ENCODE results near the gene ZSWIM1.
"Not testable (repeated sequence)": the region's sequence is repeated elsewhere in the genome, so short reads cannot be mapped to it uniquely, and the experiment has no call there.

The ZSWIM1 gene

GRCh38 chr20:45897692-45898091, 16.7 kb downstream of the ZSWIM1 start:
- Histone ChIP-seq H3K4me3 (ENCODE audit: insufficient read depth, low read depth, low read length) (no peak overlapping the region), H3K27ac (ENCODE audit: insufficient read depth, low read depth, low read length, poor library complexity, severe bottlenecking) (no peak overlapping the region), H3K27me3 (ENCODE audit: control insufficient read depth, insufficient read depth, low read length, poor library complexity, severe bottlenecking) (no peaks in the 10 kb centered on the region), H3K9me3 (ENCODE audit: control insufficient read depth, low read length) (no peaks in the 10 kb centered on the region), H3K36me3 (ENCODE audit: control insufficient read depth, insufficient read depth, low read length) (peaks cover 23% of the 10 kb centered on the region), H3K4me1 (ENCODE audit: control insufficient read depth, insufficient read depth, low read length) (peaks cover 11% of the 10 kb centered on the region)
- WGBS, 2 experiments, result 95 to 98% methylated on average over 7 of the region's 7 CpGs

GRCh38 chr20:45898285-45898684, 17.3 kb downstream of the ZSWIM1 start:
- no peaks in the 10 kb centered on the region for H3K9me3 ChIP-seq (ENCODE audit: control insufficient read depth, low read length)
- peaks cover 23% of the 10 kb centered on the region for H3K36me3 ChIP-seq (ENCODE audit: control insufficient read depth, insufficient read depth, low read length)
- peaks cover 11% of the 10 kb centered on the region for H3K4me1 ChIP-seq (ENCODE audit: control insufficient read depth, insufficient read depth, low read length)
- 90% methylated on average over 12 of the region's 12 CpGs for WGBS, 2 experiments
- H3K4me3 ChIP-seq (ENCODE audit: insufficient read depth, low read depth, low read length), result no peak overlapping the region
- no peaks in the 10 kb centered on the region for H3K27me3 ChIP-seq (ENCODE audit: control insufficient read depth, insufficient read depth, low read length, poor library complexity, severe bottlenecking)
- H3K27ac ChIP-seq (ENCODE audit: insufficient read depth, low read depth, low read length, poor library complexity, severe bottlenecking), result no peak overlapping the region

- H3K27me3 ChIP-seq (ENCODE audit: control insufficient read depth, insufficient read depth, low read length, poor library complexity, severe bottlenecking), result no peaks in the 10 kb centered on the region
- peaks cover 23% of the 10 kb centered on the region for H3K36me3 ChIP-seq (ENCODE audit: control insufficient read depth, insufficient read depth, low read length)
- no peak overlapping the region for H3K27ac ChIP-seq (ENCODE audit: insufficient read depth, low read depth, low read length, poor library complexity, severe bottlenecking)
- H3K4me3 ChIP-seq (ENCODE audit: insufficient read depth, low read depth, low read length), result no peak overlapping the region
- 94 to 96% methylated on average over 11 to 13 of the region's 13 CpGs for WGBS, 2 experiments
- no peaks in the 10 kb centered on the region for H3K9me3 ChIP-seq (ENCODE audit: control insufficient read depth, low read length)
- H3K4me1 ChIP-seq (ENCODE audit: control insufficient read depth, insufficient read depth, low read length), result peaks cover 2% of the 10 kb centered on the region
Measured at GRCh38 chr20:45899046-45899835, 18.2 kb downstream of the ZSWIM1 start.

- not testable (repeated sequence) for H3K27me3 ChIP-seq (ENCODE audit: control insufficient read depth, insufficient read depth, low read length, poor library complexity, severe bottlenecking); H3K4me3 ChIP-seq (ENCODE audit: insufficient read depth, low read depth, low read length); H3K9me3 ChIP-seq (ENCODE audit: control insufficient read depth, low read length); H3K27ac ChIP-seq (ENCODE audit: insufficient read depth, low read depth, low read length, poor library complexity, severe bottlenecking); H3K4me1 ChIP-seq (ENCODE audit: control insufficient read depth, insufficient read depth, low read length)
- peaks cover 44% of the 10 kb centered on the region for H3K36me3 ChIP-seq (ENCODE audit: control insufficient read depth, insufficient read depth, low read length)
- 94 to 96% methylated on average over 6 of the region's 6 CpGs for WGBS, 2 experiments
Measured at GRCh38 chr20:45901332-45901731, 20.3 kb downstream of the ZSWIM1 start.

- 96% methylated on average over 14 of the region's 14 CpGs for WGBS, 2 experiments
- no peaks in the 10 kb centered on the region for H3K9me3 ChIP-seq (ENCODE audit: control insufficient read depth, low read length)
- no peaks in the 10 kb centered on the region for H3K4me1 ChIP-seq (ENCODE audit: control insufficient read depth, insufficient read depth, low read length)
- no peaks in the 10 kb centered on the region for H3K27me3 ChIP-seq (ENCODE audit: control insufficient read depth, insufficient read depth, low read length, poor library complexity, severe bottlenecking)
- H3K4me3 ChIP-seq (ENCODE audit: insufficient read depth, low read depth, low read length), result no peak overlapping the region
- peaks cover 46% of the 10 kb centered on the region for H3K36me3 ChIP-seq (ENCODE audit: control insufficient read depth, insufficient read depth, low read length)
- H3K27ac ChIP-seq (ENCODE audit: insufficient read depth, low read depth, low read length, poor library complexity, severe bottlenecking), result no peak overlapping the region
Measured at GRCh38 chr20:45902199-45902701, 21.2 kb downstream of the ZSWIM1 start.

- no peak overlapping the region for H3K4me3 ChIP-seq (ENCODE audit: insufficient read depth, low read depth, low read length)
- 91 to 93% methylated on average over 16 of the region's 16 CpGs for WGBS, 2 experiments
- H3K9me3 ChIP-seq (ENCODE audit: control insufficient read depth, low read length), result no peaks in the 10 kb centered on the region
- no peak overlapping the region for H3K27ac ChIP-seq (ENCODE audit: insufficient read depth, low read depth, low read length, poor library complexity, severe bottlenecking)
- H3K27me3 ChIP-seq (ENCODE audit: control insufficient read depth, insufficient read depth, low read length, poor library complexity, severe bottlenecking), result no peaks in the 10 kb centered on the region
- H3K36me3 ChIP-seq (ENCODE audit: control insufficient read depth, insufficient read depth, low read length), result peaks cover 62% of the 10 kb centered on the region
- H3K4me1 ChIP-seq (ENCODE audit: control insufficient read depth, insufficient read depth, low read length), result peaks cover 2% of the 10 kb centered on the region
Measured at GRCh38 chr20:45904583-45905504, 23.8 kb downstream of the ZSWIM1 start.

- peaks cover 59% of the 10 kb centered on the region for H3K36me3 ChIP-seq (ENCODE audit: control insufficient read depth, insufficient read depth, low read length)
- H3K4me3 ChIP-seq (ENCODE audit: insufficient read depth, low read depth, low read length), result no peak overlapping the region
- 94% methylated on average over 8 of the region's 8 CpGs for WGBS, 2 experiments
- H3K4me1 ChIP-seq (ENCODE audit: control insufficient read depth, insufficient read depth, low read length), result peaks cover 7% of the 10 kb centered on the region
- H3K27me3 ChIP-seq (ENCODE audit: control insufficient read depth, insufficient read depth, low read length, poor library complexity, severe bottlenecking), result no peaks in the 10 kb centered on the region
- no peaks in the 10 kb centered on the region for H3K9me3 ChIP-seq (ENCODE audit: control insufficient read depth, low read length)
- no peak overlapping the region for H3K27ac ChIP-seq (ENCODE audit: insufficient read depth, low read depth, low read length, poor library complexity, severe bottlenecking)
Measured at GRCh38 chr20:45905505-45906079, 24.6 kb downstream of the ZSWIM1 start.

- WGBS, 2 experiments, result 94 to 95% methylated on average over 17 of the region's 17 CpGs
- no peak overlapping the region for H3K27ac ChIP-seq (ENCODE audit: insufficient read depth, low read depth, low read length, poor library complexity, severe bottlenecking)
- H3K4me1 ChIP-seq (ENCODE audit: control insufficient read depth, insufficient read depth, low read length), result peaks cover 10% of the 10 kb centered on the region
- H3K4me3 ChIP-seq (ENCODE audit: insufficient read depth, low read depth, low read length), result no peak overlapping the region
- H3K36me3 ChIP-seq (ENCODE audit: control insufficient read depth, insufficient read depth, low read length), result peaks cover 43% of the 10 kb centered on the region
- H3K27me3 ChIP-seq (ENCODE audit: control insufficient read depth, insufficient read depth, low read length, poor library complexity, severe bottlenecking), result no peaks in the 10 kb centered on the region
- H3K9me3 ChIP-seq (ENCODE audit: control insufficient read depth, low read length), result no peaks in the 10 kb centered on the region
Measured at GRCh38 chr20:45907219-45907948, 26.4 kb downstream of the ZSWIM1 start.

GRCh38 chr20:45908084-45908483, 27.1 kb downstream of the ZSWIM1 start:
- Histone ChIP-seq H3K9me3 (ENCODE audit: control insufficient read depth, low read length) (no peaks in the 10 kb centered on the region), H3K4me1 (ENCODE audit: control insufficient read depth, insufficient read depth, low read length) (peaks cover 13% of the 10 kb centered on the region), H3K27ac (ENCODE audit: insufficient read depth, low read depth, low read length, poor library complexity, severe bottlenecking) (no peak overlapping the region), H3K36me3 (ENCODE audit: control insufficient read depth, insufficient read depth, low read length) (peaks cover 40% of the 10 kb centered on the region), H3K27me3 (ENCODE audit: control insufficient read depth, insufficient read depth, low read length, poor library complexity, severe bottlenecking) (no peaks in the 10 kb centered on the region), H3K4me3 (ENCODE audit: insufficient read depth, low read depth, low read length) (no peak overlapping the region)
- WGBS, 2 experiments, result 97% methylated on average over 2 of the region's 2 CpGs
